GM12892 (cell line): ENCODE data around the gene CFB.
A peak's percentile ranks its signal among the peaks of the same experiment; 100 is the strongest.

Experiments
- DNase-seq: peaks from one replicate; pipeline ENCODE4 v3.0.0; 2011; ENCODE audit not compliant: insufficient read length
- FAIRE-seq: peaks from 2 replicates; lab custom pipeline; 2011; peaks lifted over from hg19 to GRCh38; lab: Jason Lieb, UNC
- POLR2A ChIP-seq: IDR thresholded peaks from 2 replicates; pipeline ENCODE4 v1.6.1; 2011; ENCODE audit warnings: low read depth, low read length, control low read depth
- POLR2AphosphoS5 ChIP-seq: IDR thresholded peaks from 2 replicates; pipeline ENCODE4 v1.6.1; 2011; ENCODE audit warnings: low read depth, low read length, control low read depth
- TAF1 ChIP-seq: IDR thresholded peaks from 2 replicates; pipeline ENCODE4 v1.6.1; 2011; ENCODE audit warnings: low read depth, mild to moderate bottlenecking, control low read depth, low read length, borderline replicate concordance

CFB gene

DNA sequence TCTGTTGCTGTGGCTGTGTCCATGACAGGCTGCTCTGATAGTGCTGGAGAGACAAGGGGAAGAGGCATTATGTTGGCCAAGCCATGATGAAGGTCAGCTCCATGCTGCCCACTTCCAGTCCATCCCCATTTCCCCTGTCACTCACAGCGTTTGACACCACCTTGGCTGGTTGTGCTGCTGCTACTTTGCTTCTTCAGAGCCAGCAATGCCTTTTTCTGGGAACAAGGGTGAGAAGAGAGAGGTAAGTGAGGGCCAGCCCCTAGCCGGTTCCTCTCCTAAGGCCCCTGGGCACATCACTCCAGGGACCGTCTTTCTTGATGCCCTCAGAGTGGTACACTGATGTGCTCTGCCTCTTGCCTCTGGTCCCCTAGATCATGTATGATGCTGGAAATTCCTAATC lies 10.9 kb downstream of the CFB start:
- no peak for DNase-seq
- TF ChIP-seq POLR2A, result no peak
- no peak for TF ChIP-seq POLR2AphosphoS5
- no peak for TF ChIP-seq TAF1
- no peak for FAIRE-seq

DNA sequence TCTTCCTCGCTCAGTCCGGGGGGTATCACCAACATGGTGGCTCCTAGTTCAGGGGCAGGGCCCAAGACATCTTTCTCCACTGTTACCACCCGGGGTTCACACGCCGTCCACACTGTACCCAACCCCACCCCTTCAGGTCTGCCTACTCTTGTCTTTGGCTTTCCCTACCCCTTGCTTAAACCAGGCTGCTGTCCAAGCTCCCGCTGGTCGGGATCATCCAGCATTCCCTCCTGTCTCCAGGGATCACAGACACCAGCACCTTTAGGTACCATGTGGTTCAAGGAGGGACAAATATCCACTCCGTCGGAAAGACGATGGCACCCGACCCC lies 12.5 kb downstream of the CFB start:
- no peak for TF ChIP-seq POLR2A
- no peak for TF ChIP-seq TAF1
- TF ChIP-seq POLR2AphosphoS5, result no peak
- FAIRE-seq (no peak), DNase-seq (no peak)

DNA sequence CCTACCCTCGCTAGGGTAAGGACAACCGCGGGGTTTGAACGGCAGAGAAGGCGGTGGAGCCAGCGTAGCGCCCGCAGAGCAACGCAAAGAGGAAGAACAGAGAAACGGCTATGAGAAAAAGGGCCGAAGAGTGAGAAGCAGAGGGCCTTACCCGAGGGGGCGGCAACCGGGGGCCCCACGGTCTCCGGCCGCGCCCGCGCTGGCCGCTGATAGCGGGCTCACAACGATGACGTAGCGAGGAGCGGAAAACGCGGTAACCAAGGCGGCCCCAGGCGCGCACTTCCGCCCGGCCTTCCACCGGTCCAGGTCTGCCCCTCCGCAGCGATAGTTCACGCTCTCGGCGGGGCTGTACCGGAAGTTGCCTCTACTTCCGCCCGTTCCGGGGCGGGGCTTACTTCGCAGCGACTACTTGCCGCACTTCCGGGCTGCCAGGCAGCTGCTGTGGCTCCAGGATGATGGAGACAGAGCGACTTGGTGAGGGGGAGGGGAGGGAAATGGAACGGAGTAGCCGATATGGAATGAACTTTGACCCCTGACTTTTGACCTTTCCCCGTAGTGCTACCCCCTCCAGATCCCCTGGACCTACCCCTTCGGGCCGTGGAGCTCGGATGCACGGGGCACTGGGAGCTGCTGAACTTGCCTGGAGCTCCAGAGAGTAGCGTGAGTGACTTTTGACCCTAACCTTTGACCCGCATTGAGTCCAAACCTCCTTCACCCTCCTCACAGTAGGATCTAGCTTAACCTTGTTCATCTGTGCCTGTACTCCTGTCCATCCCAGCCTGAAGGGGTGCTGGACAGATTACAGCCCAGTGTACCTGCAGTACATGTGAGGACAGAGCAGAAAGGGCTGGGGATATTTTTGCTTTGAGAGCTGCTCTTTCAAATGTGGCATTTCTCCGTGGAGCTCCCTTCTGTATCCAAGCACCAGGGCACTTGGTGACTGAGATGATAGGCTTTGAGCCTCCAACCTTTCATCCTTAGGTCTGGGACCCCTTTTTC lies 13.1 kb downstream of the CFB start, which contains the start of the genes NELFE and SKIC2:
NELFE (minus strand) TSS at position 231 of the 999 bp plus-strand sequence. CDS start 525 bp downstream, outside the sequence.
SKIC2 (plus strand) TSS at position 435 of the 999 bp plus-strand sequence; CDS start at position 453, 18 bp downstream.
- FAIRE-seq, result peak; percentile 94
- peak; percentile 88 for TF ChIP-seq POLR2AphosphoS5
- peak; percentile 88 for TF ChIP-seq POLR2A
- TF ChIP-seq TAF1, result peak; percentile 98
- peak; percentile 100 for DNase-seq

DNA sequence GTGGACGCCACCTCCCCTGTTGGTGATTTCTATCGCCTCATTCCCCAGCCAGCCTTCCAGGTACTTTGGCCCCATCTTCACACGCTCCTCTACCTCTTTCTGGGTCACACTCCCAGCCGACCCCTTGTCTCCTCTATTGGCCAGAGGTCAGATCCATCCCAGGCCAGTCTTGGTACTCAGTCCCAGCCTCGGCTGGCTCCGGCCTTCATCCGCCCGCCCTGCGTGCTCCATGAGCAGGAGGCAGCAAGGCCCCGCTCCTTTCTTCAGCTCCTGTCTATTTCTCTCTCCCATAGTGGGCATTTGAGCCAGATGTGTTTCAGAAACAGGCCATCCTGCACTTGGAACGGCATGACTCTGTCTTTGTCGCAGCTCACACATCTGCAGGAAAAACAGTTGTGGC lies 15.7 kb downstream of the CFB start:
- no peak for DNase-seq
- TF ChIP-seq POLR2AphosphoS5 (no peak), POLR2A (no peak), TAF1 (no peak)
- no peak for FAIRE-seq

DNA sequence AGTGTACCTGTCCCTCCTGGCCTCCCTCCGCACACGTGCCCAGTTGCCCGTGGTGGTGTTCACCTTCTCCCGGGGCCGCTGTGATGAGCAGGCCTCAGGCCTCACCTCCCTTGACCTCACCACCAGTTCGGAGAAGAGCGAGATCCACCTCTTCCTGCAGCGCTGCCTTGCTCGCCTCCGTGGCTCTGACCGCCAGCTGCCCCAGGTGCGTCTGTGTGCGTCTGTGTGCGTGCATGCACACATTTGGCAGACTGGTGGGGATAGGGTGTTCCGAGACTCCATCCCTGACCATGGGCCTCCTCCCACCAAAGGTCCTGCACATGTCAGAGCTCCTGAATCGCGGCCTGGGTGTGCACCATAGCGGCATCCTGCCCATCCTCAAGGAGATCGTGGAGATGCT lies 18.0 kb downstream of the CFB start:
- TF ChIP-seq TAF1 (0 out of 2 replicates have a peak, but pooled peaks have one; percentile 19), POLR2AphosphoS5 (no peak)
- FAIRE-seq, result no peak
- DNase-seq, result no peak

DNA sequence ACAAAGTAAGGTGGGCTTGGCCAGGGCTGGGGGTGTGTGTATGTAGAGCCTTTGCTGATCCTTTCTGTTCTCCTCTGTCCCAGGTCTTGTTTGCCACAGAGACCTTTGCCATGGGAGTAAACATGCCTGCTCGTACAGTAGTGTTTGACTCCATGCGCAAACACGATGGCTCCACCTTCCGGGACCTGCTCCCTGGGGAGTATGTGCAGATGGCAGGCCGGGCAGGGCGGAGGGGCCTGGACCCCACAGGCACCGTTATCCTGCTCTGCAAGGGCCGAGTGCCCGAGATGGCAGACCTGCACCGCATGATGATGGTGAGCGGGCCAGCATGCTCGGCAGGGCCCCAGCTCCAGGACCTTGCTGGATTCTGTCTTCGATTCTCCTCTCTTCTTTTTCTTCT lies 19.8 kb downstream of the CFB start:
- DNase-seq, result no peak
- FAIRE-seq, result no peak
- TF ChIP-seq POLR2AphosphoS5, result no peak
- TF ChIP-seq POLR2A, result no peak
- no peak for TF ChIP-seq TAF1

DNA sequence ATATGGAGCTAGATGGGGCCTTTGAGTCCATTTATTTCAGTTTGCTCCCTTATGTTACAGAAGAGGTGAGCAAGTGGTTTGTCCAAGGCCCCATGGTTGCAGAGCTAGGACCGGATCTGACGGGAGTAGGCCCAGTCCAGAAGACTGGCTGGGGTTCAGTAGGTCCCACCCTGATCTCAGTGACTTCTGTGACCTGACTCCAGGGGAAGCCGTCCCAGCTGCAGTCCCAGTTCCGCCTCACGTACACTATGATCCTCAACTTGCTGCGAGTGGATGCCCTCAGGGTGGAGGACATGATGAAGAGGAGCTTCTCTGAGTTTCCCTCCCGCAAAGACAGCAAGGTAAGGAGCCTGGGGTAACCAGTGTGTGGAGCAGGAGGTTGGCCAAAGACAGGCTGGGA lies 20.6 kb downstream of the CFB start:
- FAIRE-seq (no peak), DNase-seq (no peak)
- TF ChIP-seq POLR2A (no peak), POLR2AphosphoS5 (no peak), TAF1 (no peak)

DNA sequence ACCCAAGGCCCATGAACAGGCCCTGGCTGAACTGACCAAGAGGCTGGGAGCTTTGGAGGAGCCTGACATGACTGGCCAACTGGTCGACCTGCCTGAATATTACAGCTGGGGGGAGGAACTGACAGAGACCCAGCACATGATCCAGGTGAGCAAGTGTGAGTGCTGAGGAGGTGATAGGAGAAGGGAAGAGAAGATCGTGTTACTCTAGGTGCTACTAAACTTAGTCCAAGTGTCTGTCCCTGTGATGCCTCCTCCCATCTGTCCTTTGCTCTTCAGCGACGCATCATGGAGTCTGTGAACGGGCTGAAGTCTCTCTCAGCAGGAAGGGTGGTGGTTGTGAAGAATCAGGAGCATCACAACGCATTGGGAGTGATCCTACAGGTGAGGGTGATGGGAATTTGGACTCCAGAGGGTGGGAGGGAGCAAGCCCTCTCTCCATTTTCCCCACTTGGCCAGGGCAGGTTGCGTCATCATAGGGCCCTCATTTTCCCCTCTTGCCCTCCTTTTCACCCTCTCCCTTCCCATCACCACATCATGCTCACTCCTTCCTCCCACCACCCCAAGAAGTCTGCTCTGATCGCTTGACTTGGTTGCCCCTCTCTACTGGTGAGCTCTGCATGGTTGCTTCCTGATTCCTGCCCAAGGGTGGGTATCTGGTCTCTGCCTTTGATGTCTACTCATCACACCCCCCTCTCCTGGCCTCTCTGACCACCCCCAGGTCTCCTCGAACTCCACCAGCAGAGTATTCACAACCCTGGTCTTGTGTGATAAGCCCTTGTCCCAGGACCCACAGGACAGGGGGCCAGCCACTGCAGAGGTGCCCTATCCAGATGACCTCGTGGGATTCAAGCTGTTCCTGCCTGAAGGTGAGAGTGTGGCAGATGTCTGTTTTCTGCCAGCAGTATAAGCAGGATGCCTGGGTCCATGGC lies 21.4 kb downstream of the CFB start:
- FAIRE-seq (no peak), DNase-seq (no peak)
- no peak for TF ChIP-seq POLR2A

DNA sequence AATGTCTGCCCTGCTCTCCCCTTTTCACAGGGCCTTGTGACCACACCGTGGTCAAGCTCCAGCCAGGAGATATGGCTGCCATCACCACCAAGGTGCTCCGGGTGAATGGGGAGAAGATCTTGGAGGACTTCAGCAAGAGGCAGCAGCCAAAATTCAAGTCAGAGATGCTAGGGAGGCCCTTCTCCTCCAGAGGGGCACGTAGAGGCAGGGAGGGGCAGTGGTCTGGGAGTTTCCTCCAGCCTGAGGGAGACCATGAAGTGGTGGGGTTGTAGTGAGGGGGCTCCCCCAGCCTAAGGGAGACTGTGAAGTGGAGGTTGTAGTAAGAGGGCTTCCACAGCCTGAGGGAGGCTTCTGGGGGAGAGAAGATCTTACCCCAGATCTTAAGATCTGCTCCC lies 22.0 kb downstream of the CFB start:
- no peak for TF ChIP-seq POLR2AphosphoS5
- no peak for DNase-seq
- no peak for FAIRE-seq

DNA sequence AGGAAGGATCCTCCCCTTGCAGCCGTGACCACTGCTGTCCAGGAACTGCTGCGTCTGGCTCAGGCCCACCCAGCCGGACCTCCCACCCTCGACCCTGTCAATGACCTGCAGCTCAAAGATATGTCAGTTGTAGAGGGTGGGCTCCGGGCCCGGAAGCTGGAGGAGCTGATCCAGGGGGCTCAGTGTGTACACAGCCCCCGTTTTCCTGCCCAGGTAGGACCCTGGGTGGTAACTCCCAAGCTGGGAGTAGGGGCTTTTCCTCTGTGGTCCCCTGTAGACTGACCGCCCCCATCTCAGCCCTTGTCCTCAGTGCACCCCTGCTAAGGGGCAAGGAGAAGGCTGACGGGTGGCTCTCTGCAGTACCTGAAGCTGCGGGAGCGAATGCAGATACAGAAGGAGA lies 22.4 kb downstream of the CFB start:
- TF ChIP-seq POLR2AphosphoS5 (no peak), TAF1 (no peak), POLR2A (no peak)

DNA sequence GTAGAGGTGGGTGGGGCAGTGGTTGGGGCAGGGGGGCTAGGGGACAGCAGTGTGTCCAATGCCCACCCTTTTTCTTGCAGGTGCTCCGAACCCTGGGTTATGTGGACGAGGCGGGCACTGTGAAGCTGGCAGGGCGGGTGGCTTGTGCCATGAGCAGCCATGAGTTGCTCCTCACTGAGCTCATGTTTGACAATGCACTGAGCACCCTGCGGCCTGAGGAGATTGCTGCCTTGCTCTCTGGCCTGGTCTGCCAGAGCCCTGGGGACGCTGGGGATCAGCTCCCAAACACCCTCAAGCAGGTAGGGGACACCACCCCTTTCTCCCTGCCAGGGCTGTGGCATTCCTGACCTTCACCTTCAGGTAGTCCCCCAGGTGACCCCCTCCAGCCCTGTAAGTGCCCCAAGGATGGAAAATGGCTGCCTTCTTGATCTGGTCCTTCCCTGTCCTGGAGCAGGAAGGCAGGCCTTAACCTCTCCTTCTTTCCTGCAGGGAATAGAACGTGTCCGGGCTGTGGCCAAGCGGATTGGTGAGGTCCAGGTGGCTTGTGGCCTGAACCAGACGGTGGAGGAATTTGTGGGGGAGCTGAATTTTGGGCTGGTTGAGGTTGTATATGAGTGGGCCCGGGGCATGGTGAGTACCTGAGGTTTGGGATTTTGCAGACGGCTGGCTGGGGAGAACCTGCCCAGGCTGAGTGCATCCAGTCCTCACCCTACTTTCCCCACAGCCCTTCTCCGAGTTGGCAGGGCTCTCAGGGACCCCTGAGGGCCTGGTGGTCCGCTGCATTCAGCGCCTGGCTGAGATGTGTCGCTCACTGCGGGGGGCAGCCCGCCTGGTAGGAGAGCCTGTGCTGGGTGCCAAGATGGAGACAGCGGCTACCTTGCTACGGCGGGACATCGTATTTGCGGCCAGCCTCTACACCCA lies 23.2 kb downstream of the CFB start:
- TF ChIP-seq POLR2A, result no peak
- TF ChIP-seq POLR2AphosphoS5, result no peak
- FAIRE-seq (no peak), DNase-seq (no peak)

More for the DNA sequence above, 22.4 kb downstream of the CFB start:
- DNase-seq, result no peak
- FAIRE-seq, result no peak
